Measurements from ENCODE around the gene ATP10A.

GRCh38 chr15:25799906-25800700, 63.0 kb downstream of the ATP10A start:
- TF ChIP-seq CTCF (IDR thresholded peaks at IDR 0.05): no peak
- no peak for TF ChIP-seq POLR2A (IDR thresholded peaks at IDR 0.05)

Measured in adrenal gland (tissue), 5 donors.